SK-N-SH (cell line): ENCODE measurements around the gene ZFYVE27.

Experiments
- EZH2phosphoT487 ChIP-seq: fragments of 200-600 bp; sonication (generic); IDR thresholded peaks from 2 replicates; pipeline ENCODE4 v1.6.1; 2017; ENCODE audit warnings: low read depth, mixed run types, mild to moderate bottlenecking, antibody characterized with exemption, moderate library complexity, borderline replicate concordance
- GABPA ChIP-seq: IDR thresholded peaks from 2 replicates; pipeline ENCODE4 v1.4.0; 2012; ENCODE audit warnings: low read depth, mild to moderate bottlenecking
- JUND ChIP-seq: IDR thresholded peaks from 2 replicates; pipeline ENCODE4 v1.4.0; 2012
- MXI1 ChIP-seq: IDR thresholded peaks from 2 replicates; pipeline ENCODE4 v1.6.1; 2012; ENCODE audit warnings: mild to moderate bottlenecking, low read depth, low read length, improper control_type of control experiment
- POLR2AphosphoS5 ChIP-seq: IDR thresholded peaks from 2 replicates; pipeline ENCODE4 v1.6.1; 2012; ENCODE audit warnings: low read depth, low read length
- TEAD4 ChIP-seq: IDR thresholded peaks from 2 replicates; pipeline ENCODE4 v1.4.0; 2012; ENCODE audit warnings: mild to moderate bottlenecking, borderline replicate concordance; ENCODE audit not compliant: insufficient read depth
- YY1 ChIP-seq: IDR thresholded peaks from 2 replicates; pipeline ENCODE4 v1.4.0; 2012; ENCODE audit warnings: low read depth, mild to moderate bottlenecking
- TF ChIP-seq, protein P1 (sequence below): fragments of 200-600 bp; sonication (generic); IDR thresholded peaks from 2 replicates; pipeline ENCODE4 v1.6.1; 2017; ENCODE audit warnings: antibody characterized with exemption, mild to moderate bottlenecking, moderate library complexity
- TF ChIP-seq, protein P2 (sequence below): fragments of 150-350 bp; IDR thresholded peaks from 2 replicates; pipeline ENCODE4 v1.6.1; 2017; ENCODE audit warnings: antibody characterized with exemption, low read length, low read depth, borderline replicate concordance
- TF ChIP-seq, protein P3 (sequence below): IDR thresholded peaks from 2 replicates; pipeline ENCODE4 v1.4.0; 2012; ENCODE audit warnings: low read depth

DNA sequence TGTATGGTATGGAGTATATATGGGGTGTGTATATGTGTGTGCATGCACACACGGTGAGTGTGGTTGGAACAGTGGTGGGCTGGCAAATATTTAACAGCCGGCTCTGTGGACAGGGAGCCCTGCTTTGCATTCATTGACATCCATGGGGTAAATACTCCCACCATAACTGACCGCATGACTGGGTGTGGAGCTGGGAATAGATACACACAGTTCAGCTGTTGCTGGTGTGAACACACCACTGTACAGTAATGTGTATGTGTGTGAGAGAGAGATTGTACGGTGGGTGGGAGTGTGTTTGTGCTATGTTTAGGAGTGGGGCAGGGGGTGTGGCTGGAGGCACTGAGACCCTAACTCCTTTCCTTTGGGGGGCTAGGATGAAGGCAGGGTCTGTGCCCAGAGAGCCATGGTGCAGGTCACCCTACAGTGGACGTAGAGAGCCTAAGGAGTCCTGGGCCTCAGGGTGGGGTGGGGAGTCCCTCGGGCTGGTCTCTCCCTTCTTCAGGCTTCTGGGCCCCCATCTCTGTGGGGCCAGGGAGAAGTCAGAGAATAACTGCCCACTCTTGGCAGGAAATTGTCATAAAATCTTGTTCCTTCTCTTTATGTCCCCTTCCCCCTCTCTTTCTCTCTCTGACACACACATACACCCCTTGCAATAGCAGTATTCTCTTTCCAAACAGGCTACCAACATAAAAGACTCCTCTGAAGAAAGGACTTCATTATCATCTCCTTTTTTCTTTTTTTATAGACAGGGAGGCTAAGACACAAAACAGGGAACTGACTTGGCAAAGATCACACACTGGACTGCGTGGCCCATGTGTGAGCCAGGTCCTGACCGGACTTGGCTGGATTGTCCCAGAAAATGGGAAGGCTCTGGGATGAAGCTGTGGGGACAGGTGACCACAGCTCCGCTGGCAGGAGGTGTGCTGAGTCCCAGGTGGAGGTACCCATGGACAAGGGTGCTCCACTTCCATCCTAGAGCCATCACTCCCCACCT, 31.7 kb downstream of the ZFYVE27 start:
- TF ChIP-seq JUND: no peak
- TF ChIP-seq, protein P1, sequence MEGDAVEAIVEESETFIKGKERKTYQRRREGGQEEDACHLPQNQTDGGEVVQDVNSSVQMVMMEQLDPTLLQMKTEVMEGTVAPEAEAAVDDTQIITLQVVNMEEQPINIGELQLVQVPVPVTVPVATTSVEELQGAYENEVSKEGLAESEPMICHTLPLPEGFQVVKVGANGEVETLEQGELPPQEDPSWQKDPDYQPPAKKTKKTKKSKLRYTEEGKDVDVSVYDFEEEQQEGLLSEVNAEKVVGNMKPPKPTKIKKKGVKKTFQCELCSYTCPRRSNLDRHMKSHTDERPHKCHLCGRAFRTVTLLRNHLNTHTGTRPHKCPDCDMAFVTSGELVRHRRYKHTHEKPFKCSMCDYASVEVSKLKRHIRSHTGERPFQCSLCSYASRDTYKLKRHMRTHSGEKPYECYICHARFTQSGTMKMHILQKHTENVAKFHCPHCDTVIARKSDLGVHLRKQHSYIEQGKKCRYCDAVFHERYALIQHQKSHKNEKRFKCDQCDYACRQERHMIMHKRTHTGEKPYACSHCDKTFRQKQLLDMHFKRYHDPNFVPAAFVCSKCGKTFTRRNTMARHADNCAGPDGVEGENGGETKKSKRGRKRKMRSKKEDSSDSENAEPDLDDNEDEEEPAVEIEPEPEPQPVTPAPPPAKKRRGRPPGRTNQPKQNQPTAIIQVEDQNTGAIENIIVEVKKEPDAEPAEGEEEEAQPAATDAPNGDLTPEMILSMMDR: no peak
- no peak for TF ChIP-seq YY1
- TF ChIP-seq, protein P2, sequence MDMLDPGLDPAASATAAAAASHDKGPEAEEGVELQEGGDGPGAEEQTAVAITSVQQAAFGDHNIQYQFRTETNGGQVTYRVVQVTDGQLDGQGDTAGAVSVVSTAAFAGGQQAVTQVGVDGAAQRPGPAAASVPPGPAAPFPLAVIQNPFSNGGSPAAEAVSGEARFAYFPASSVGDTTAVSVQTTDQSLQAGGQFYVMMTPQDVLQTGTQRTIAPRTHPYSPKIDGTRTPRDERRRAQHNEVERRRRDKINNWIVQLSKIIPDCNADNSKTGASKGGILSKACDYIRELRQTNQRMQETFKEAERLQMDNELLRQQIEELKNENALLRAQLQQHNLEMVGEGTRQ: no peak
- no peak for TF ChIP-seq EZH2phosphoT487
- no peak for TF ChIP-seq POLR2AphosphoS5
- TF ChIP-seq, protein P3, sequence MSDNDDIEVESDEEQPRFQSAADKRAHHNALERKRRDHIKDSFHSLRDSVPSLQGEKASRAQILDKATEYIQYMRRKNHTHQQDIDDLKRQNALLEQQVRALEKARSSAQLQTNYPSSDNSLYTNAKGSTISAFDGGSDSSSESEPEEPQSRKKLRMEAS: no peak
- TF ChIP-seq TEAD4: no peak
- TF ChIP-seq MXI1: no peak
- TF ChIP-seq GABPA: no peak
